Fibroblast of lung (primary cell): Measurements from ENCODE around the gene HES3.

Experiments
- CTCF ChIP-seq, 2 donors: IDR thresholded peaks in 1 of 2; conservative IDR thresholded peaks in 1 of 2; 1 replicate in 1 of 2; 2 replicates in 1 of 2; pipeline ENCODE4 v1.5.1; 2011 to 2012; ENCODE audit warnings: low read length in 2 of 2, control low read depth in 1 of 2, inconsistent platforms in 1 of 2, low read depth in 1 of 2, mild to moderate bottlenecking in 1 of 2
- EZH2 ChIP-seq: IDR thresholded peaks from 2 replicates; pipeline ENCODE4 v1.5.1; 2012; ENCODE audit warnings: low read length, control low read depth, mild to moderate bottlenecking; ENCODE audit errors: missing control alignments

DNA sequence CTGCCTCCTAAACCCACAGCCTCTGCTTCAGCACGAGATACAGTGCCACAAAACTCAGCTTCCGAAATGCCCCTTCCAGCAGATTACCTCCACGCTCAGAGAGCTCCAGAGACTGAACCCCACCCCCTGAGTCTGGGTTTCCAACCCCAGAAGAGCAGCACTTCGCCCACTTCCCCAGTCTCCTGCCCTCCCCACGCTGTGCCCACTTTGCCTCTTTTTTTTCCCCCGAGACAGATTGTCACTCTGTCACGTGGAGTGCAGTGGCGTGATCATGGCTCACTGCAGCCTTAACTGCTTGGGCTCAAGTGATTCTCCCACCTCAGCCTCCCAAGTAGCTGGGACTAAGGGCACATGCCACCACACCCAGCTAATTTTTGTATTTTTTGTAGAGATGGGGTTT lies 18.3 kb upstream of the HES3 start:
- TF ChIP-seq CTCF (conservative IDR thresholded peaks at IDR 0.05 in 1 of 2, IDR thresholded peaks at IDR 0.05 in 1 of 2; ENCODE audit: low read depth in 1 of 2, low read length in 2 of 2) (no peak), EZH2 (no peak)
